Esophagus squamous epithelium (tissue), 5 donors: Measurements from ENCODE around the gene AKR1B15. TPM values are rescaled to one million over a fixed set of nuclear protein-coding genes. Genes with fewer than 3 reads are reported as not detected.
A peak's percentile ranks its signal among the peaks of the same experiment; 100 is the strongest.

Experiments used
- DNase-seq: peaks from one replicate; lab custom pipeline; 2025; lab: John Stamatoyannopoulos, UW
- H3K27ac ChIP-seq, 4 donors: fragments of 200-600 bp; sonication (generic); one replicate each; pipeline ENCODE4 v1.5.1; 2016 to 2019; ENCODE audit warnings: mild to moderate bottlenecking in 1 of 4
- H3K27me3 ChIP-seq, 4 donors: fragments of 200-600 bp; sonication (generic); 1 replicate in 3 of 4; 2 replicates in 1 of 4; pipeline versions ENCODE4 v1.5.1 to v1.6.0; 2017 to 2021; ENCODE audit warnings: antibody characterized with exemption in 1 of 4
- H3K36me3 ChIP-seq, 3 donors: fragments of 200-600 bp; sonication (generic); one replicate each; pipeline ENCODE4 v1.5.1; 2016 to 2019
- H3K4me1 ChIP-seq, 3 donors: fragments of 200-600 bp; sonication (generic); one replicate each; pipeline ENCODE4 v1.5.1; 2017 to 2019
- H3K4me3 ChIP-seq, 4 donors: fragments of 200-600 bp; sonication (generic); 1 replicate in 3 of 4; 2 replicates in 1 of 4; pipeline ENCODE4 v1.5.1; 2016 to 2019; ENCODE audit warnings: mild to moderate bottlenecking in 2 of 4, moderate library complexity in 1 of 4
- H3K9me3 ChIP-seq, 3 donors: fragments of 200-600 bp; sonication (generic); one replicate each; pipeline ENCODE4 v1.5.1; 2016 to 2019
- CTCF ChIP-seq, 6 experiments: fragments of 450-650 bp in 4 of 6; fragments of 200-600 bp in 2 of 6; sonication (generic) in 2 of 6; IDR thresholded peaks; one replicate each; pipeline ENCODE4 v1.5.1; 2016 to 2019; ENCODE audit warnings: antibody characterized with exemption in 6 of 6, mild to moderate bottlenecking in 4 of 6, moderate library complexity in 4 of 6
- POLR2A ChIP-seq, 4 donors: fragments of 450-650 bp; IDR thresholded peaks; one replicate each; pipeline ENCODE4 v1.6.1; 2017; ENCODE audit warnings: antibody characterized with exemption in 4 of 4, mild to moderate bottlenecking in 4 of 4, moderate library complexity in 3 of 4
- WGBS, 2 donors: methylation state at CpG; one replicate each; pipeline ENCODE4 v1.1.5; 2018; 5-methylcytosine and 5-hydroxymethylcytosine counted together
- intact Hi-C: fragments of 100-400 bp; cut with DNase I; formaldehyde crosslinking; loops from one replicate; pipeline ENCODE4 v1.15.0; 2022
- total RNA-seq, 4 donors: library from RNA; depleted of rRNA; stranded (reverse); fragments of >200 nt; gene quantifications; one replicate each; pipeline ENCODE4 v1.1.0, GENCODE V29; 2016
- donor health status: DM: yes; HTN: yes; CAD: no.

The AKR1B15 gene
- total RNA-seq, 4 donors from 2014 or later = 0.57 to 6.8 (median 4.7) TPM

- Histone ChIP-seq H3K27me3 (no peaks in the 10 kb centered on the region), H3K9me3 (no peaks in the 10 kb centered on the region), H3K4me1 (peaks cover 4 to 71% (median 6%) of the 10 kb centered on the region in 3 donors), H3K27ac (peak overlapping the region; percentile 33 to 85 (median 82)), H3K4me3 (peak overlapping the region; percentile 38 to 63 (median 46)), H3K36me3 (no peaks in the 10 kb centered on the region)
- WGBS, 2 donors = 3% methylated on average over 3 of the region's 4 CpGs; no CpG with 5 or more reads in 1 of the 2 donors
- no peak for TF ChIP-seq POLR2A (IDR thresholded peaks at IDR 0.05)
- no peak for TF ChIP-seq CTCF (IDR thresholded peaks at IDR 0.05)
- intact Hi-C loops = no loop called here
- no peak for DNase-seq
Observed at GRCh38 chr7:134527979-134528371, 20.9 kb upstream of the AKR1B15 start.

- Histone ChIP-seq H3K36me3 (peaks cover 0 to 1% (median 0%) of the 10 kb centered on the region in 3 donors), H3K9me3 (no peaks in the 10 kb centered on the region), H3K4me1 (peaks cover 4 to 79% (median 13%) of the 10 kb centered on the region in 3 donors), H3K4me3 (peak overlapping the region; percentile 38 to 63 (median 46)), H3K27ac (peak overlapping the region; percentile 33 to 85 (median 82)), H3K27me3 (no peaks in the 10 kb centered on the region)
- intact Hi-C loops = no loop called here
- 48 to 54% methylated on average over 5 of the region's 5 CpGs for WGBS, 2 donors
- no peak for DNase-seq
- TF ChIP-seq CTCF (IDR thresholded peaks at IDR 0.05) = no peak
- no peak for TF ChIP-seq POLR2A (IDR thresholded peaks at IDR 0.05)
Observed at GRCh38 chr7:134528749-134529148, 20.2 kb upstream of the AKR1B15 start.

- TF ChIP-seq POLR2A (IDR thresholded peaks at IDR 0.05) = no peak
- no peak for TF ChIP-seq CTCF (IDR thresholded peaks at IDR 0.05)
- Histone ChIP-seq H3K27me3 (no peaks in the 10 kb centered on the region), H3K36me3 (peaks cover 0 to 13% (median 0%) of the 10 kb centered on the region in 3 donors), H3K27ac (peak overlapping the region in 3 of 4 donors; percentile 37 to 84 (median 77)), H3K9me3 (no peaks in the 10 kb centered on the region), H3K4me3 (peak overlapping the region in 2 of 4 donors; percentile 45 to 50), H3K4me1 (peaks cover 4 to 87% (median 13%) of the 10 kb centered on the region in 3 donors)
- WGBS, 2 donors = 63 to 91% methylated on average over 5 of the region's 5 CpGs
- intact Hi-C loops = no loop called here
- no peak for DNase-seq
Observed at GRCh38 chr7:134530460-134530859, 18.4 kb upstream of the AKR1B15 start.

- H3K27me3 ChIP-seq = no peaks in the 10 kb centered on the region
- H3K36me3 ChIP-seq = peaks cover 0 to 27% (median 0%) of the 10 kb centered on the region in 3 donors
- H3K4me1 ChIP-seq = peaks cover 4 to 71% (median 13%) of the 10 kb centered on the region in 3 donors
- DNase-seq = no peak
- peak overlapping the region; percentile 47 to 84 (median 64) for H3K27ac ChIP-seq
- WGBS, 2 donors = 34 to 38% methylated on average over 3 of the region's 3 CpGs
- H3K4me3 ChIP-seq = peak overlapping the region in 1 of 4 donors; percentile 15
- intact Hi-C loops = no loop called here
- H3K9me3 ChIP-seq = no peaks in the 10 kb centered on the region
- TF ChIP-seq POLR2A (IDR thresholded peaks at IDR 0.05) (no peak), CTCF (IDR thresholded peaks at IDR 0.05) (no peak)
Observed at GRCh38 chr7:134532180-134532953, 16.5 kb upstream of the AKR1B15 start.

- no peak for DNase-seq
- TF ChIP-seq POLR2A (IDR thresholded peaks at IDR 0.05) (no peak), CTCF (IDR thresholded peaks at IDR 0.05) (no peak)
- Histone ChIP-seq H3K4me1 (peaks cover 4 to 66% (median 13%) of the 10 kb centered on the region in 3 donors), H3K36me3 (peaks cover 0 to 30% (median 0%) of the 10 kb centered on the region in 3 donors), H3K27me3 (no peaks in the 10 kb centered on the region), H3K27ac (peak overlapping the region; percentile 7 to 77 (median 52)), H3K9me3 (no peaks in the 10 kb centered on the region), H3K4me3 (no peak overlapping the region)
- intact Hi-C loops = no loop called here
- 61 to 78% methylated on average over 3 of the region's 3 CpGs for WGBS, 2 donors
Observed at GRCh38 chr7:134532954-134533218, 16.0 kb upstream of the AKR1B15 start.
